Measurements from ENCODE around the gene KCNC4.

DNA sequence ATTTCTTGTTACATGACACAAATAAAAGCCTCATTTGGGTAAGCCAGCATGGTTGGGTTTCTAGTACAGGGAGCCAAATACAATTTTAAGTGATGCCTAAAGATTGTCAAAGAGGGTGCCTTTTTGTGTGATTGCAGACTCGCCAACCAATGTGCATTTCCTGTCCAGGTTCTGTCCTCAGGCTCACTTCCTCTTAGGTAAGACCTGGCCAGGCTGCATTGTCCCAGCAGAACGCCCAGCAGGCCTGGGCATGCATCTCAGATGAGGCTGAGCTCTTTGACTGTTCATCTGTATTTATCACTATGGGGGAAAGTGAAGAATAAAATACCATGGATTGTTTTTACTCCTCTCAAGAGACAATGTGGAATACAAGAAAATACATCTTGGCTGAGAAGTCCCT is 49.7 kb downstream of the KCNC4 start:
- TF ChIP-seq, protein P1, sequence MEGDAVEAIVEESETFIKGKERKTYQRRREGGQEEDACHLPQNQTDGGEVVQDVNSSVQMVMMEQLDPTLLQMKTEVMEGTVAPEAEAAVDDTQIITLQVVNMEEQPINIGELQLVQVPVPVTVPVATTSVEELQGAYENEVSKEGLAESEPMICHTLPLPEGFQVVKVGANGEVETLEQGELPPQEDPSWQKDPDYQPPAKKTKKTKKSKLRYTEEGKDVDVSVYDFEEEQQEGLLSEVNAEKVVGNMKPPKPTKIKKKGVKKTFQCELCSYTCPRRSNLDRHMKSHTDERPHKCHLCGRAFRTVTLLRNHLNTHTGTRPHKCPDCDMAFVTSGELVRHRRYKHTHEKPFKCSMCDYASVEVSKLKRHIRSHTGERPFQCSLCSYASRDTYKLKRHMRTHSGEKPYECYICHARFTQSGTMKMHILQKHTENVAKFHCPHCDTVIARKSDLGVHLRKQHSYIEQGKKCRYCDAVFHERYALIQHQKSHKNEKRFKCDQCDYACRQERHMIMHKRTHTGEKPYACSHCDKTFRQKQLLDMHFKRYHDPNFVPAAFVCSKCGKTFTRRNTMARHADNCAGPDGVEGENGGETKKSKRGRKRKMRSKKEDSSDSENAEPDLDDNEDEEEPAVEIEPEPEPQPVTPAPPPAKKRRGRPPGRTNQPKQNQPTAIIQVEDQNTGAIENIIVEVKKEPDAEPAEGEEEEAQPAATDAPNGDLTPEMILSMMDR (IDR thresholded peaks at IDR 0.05), result no peak
- no peak for TF ChIP-seq POLR2A (IDR thresholded peaks at IDR 0.05)

Data from thyroid gland (tissue), 4 donors.